BJ (cell line): Measurements from ENCODE around the gene HGFAC. TPM values are rescaled to one million over a fixed set of nuclear protein-coding genes. Genes with fewer than 3 reads are reported as not detected.

Experiments used
- CTCF ChIA-PET: fragments of 350-600 bp; formaldehyde crosslinking; extraction: SDS; loops from one replicate; lab custom pipeline; 2021; ENCODE audit warnings: antibody characterized with exemption, inconsistent platforms; lab: Yijun Ruan, JAX
- POLR2A ChIA-PET: fragments of 300-600 bp; sonication (Branson Sonifier 250); formaldehyde crosslinking; extraction: SDS; loops from one replicate; lab custom pipeline; 2021; ENCODE audit warnings: antibody characterized with exemption; lab: Charles Lee
- DNase-seq: peaks from one replicate; pipeline ENCODE4 v3.0.0-alpha.2; 2011; ENCODE audit warnings: low read depth
- H3K27me3 ChIP-seq: 2 replicates; pipeline ENCODE4 v1.6.0; 2011; ENCODE audit warnings: low read length; ENCODE audit not compliant: control insufficient read depth, insufficient read depth
- H3K36me3 ChIP-seq: 2 replicates; pipeline ENCODE4 v1.5.1; 2011; ENCODE audit warnings: low read length; ENCODE audit not compliant: control insufficient read depth, insufficient read depth
- H3K4me3 ChIP-seq: 2 replicates; pipeline ENCODE4 v1.5.1; 2011; ENCODE audit warnings: low read depth, mild to moderate bottlenecking, control low read depth, low read length
- CTCF ChIP-seq: IDR thresholded peaks from 2 replicates; pipeline ENCODE4 v1.5.1; 2011; ENCODE audit warnings: low read depth, mild to moderate bottlenecking, control low read depth, inconsistent platforms, low read length, moderate library complexity; ENCODE audit not compliant: insufficient read depth
- polyA plus RNA-seq: library from polyadenylated mRNA; depleted of rRNA; stranded (reverse); fragments of >200 nt; gene quantifications from 2 replicates; pipeline ENCODE4 v1.2.3, GENCODE V29; 2011

The HGFAC gene
- polyA plus RNA-seq, 1 experiment, result not detected

GRCh38 chr4:3493720-3494461 is 52.1 kb downstream of the HGFAC start:
- no peak for DNase-seq
- Histone ChIP-seq H3K36me3 (no peaks in the 10 kb centered on the region), H3K4me3 (no peak overlapping the region), H3K27me3 (peaks cover 2% of the 10 kb centered on the region)
- POLR2A ChIA-PET, result no interaction called here
- no peak for TF ChIP-seq CTCF
- CTCF ChIA-PET, result interaction anchor here (1.3 kb wide), 1 partner anchor 13 kb away, joined by 5 read pairs; no protein-coding TSS in a partner anchor

DNA sequence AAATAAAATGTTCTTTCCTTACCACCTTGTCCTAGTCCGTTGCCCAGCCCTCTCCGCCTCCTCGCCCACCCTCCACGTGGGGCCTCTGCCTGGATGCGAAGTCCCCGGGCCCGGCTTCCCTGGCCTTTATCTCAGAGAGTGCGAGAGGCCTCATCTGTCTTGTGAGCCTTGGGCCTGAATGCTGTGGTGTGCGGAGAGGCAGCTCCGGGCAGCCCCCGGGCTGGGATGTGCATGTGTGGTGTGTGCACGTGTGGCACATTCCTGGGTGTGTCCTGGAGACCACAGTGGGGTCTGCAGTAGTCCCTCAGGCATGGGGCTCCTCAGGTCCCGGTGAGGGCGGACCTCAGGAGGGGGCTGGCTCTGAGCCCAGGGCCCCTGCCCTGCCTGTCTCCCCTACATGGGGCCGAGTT is 52.7 kb downstream of the HGFAC start:
- Histone ChIP-seq H3K4me3 (no peak overlapping the region), H3K27me3 (peaks cover 2% of the 10 kb centered on the region), H3K36me3 (no peaks in the 10 kb centered on the region)
- no peak for TF ChIP-seq CTCF
- CTCF ChIA-PET, result interaction anchor here (1.3 kb wide), 1 partner anchor 14 kb away, joined by 5 read pairs; no protein-coding TSS in a partner anchor
- POLR2A ChIA-PET, result no interaction called here
- no peak for DNase-seq

DNA sequence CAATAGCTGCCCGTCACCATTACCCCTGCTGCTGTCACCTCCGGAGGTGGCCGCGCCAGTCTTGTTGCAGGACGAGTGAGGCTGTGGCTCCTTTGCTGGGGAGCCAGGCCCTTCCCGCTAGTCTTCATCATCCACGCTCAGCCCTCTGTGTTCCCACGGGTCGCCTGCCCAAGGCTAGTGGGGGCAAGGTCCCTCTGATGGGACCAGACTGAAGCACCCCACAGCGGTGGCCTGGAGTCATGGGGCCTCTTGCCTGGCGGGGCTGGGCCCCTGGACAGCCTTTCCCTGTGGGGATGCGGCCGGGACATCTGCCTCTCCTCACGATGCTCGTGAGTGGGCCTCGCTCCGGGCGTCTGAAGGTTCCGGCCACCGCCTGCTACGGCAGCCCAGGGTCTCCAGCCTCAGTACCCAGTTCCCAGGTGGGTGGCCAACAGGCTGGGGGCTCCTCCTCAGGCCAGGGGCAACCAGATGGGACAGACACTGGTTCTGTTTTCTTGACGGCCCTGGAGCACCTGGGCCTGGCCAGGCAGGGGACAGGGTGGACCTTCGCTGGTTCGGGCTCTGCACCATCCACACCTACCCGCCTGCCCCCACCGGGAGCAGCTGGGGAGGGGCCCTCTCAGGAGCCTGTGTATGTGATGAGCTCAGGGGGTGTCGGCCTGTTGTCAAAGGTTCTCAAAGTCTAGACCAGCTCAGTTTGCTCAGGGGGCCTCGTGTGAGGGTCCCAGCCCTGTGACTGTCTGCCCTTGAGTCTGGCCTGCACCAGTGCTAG is 53.6 kb downstream of the HGFAC start:
- no peak for TF ChIP-seq CTCF
- Histone ChIP-seq H3K4me3 (no peak overlapping the region), H3K36me3 (no peaks in the 10 kb centered on the region; the same call in 1 of the 2 replicates), H3K27me3 (peaks cover 2% of the 10 kb centered on the region)
- ChIA-PET POLR2A (no interaction called here), CTCF (interaction anchor here (1.5 kb wide), 1 partner anchor 15 kb away, joined by 9 read pairs; no protein-coding TSS in a partner anchor)
- DNase-seq, result no peak

GRCh38 chr4:3496021-3496420 is 54.3 kb downstream of the HGFAC start:
- DNase-seq, result no peak
- ChIA-PET POLR2A (no interaction called here), CTCF (interaction anchor here (1.5 kb wide), 1 partner anchor 15 kb away, joined by 9 read pairs; no protein-coding TSS in a partner anchor)
- no peak overlapping the region for H3K4me3 ChIP-seq
- no peaks in the 10 kb centered on the region; the same call in 1 of the 2 replicates for H3K36me3 ChIP-seq
- TF ChIP-seq CTCF, result no peak
- H3K27me3 ChIP-seq, result peaks cover 2% of the 10 kb centered on the region

GRCh38 chr4:3497095-3497494 is 55.3 kb downstream of the HGFAC start:
- H3K4me3 ChIP-seq, result no peak overlapping the region
- POLR2A ChIA-PET, result no interaction called here
- no peak for TF ChIP-seq CTCF
- no peaks in the 10 kb centered on the region; the same call in 1 of the 2 replicates for H3K36me3 ChIP-seq
- DNase-seq, result no peak
- CTCF ChIA-PET, result no interaction called here
- H3K27me3 ChIP-seq, result no peaks in the 10 kb centered on the region; the same call in none of the 2 replicates
